Transverse colon (tissue), 4 donors: ENCODE results near the gene AMMECR1. TPM values are rescaled to one million over a fixed set of nuclear protein-coding genes. Genes with fewer than 3 reads are reported as not detected.

Experiments
- DNase-seq: peaks from one replicate; pipeline ENCODE4 v3.0.0-alpha.2; 2019
- H3K27ac ChIP-seq, 4 donors: fragments of 200-600 bp; sonication (generic); 2 replicates each; pipeline ENCODE4 v1.5.1; 2016 to 2018; ENCODE audit warnings: inconsistent platforms in 4 of 4
- H3K27me3 ChIP-seq: fragments of 200-600 bp; sonication (generic); 2 replicates; pipeline ENCODE4 v1.5.1; 2017; ENCODE audit warnings: inconsistent platforms
- H3K36me3 ChIP-seq, 4 donors: fragments of 200-600 bp; sonication (generic); 2 replicates each; pipeline ENCODE4 v1.5.1; 2017 to 2019; ENCODE audit warnings: inconsistent platforms in 4 of 4
- H3K4me1 ChIP-seq, 4 donors: fragments of 200-600 bp; sonication (generic); 2 replicates each; pipeline ENCODE4 v1.5.1; 2017 to 2020; ENCODE audit warnings: inconsistent platforms in 4 of 4
- H3K4me3 ChIP-seq, 4 donors: fragments of 200-600 bp; sonication (generic); 1 replicate in 1 of 4; 2 replicates in 3 of 4; pipeline versions ENCODE4 v1.5.1 to v1.6.1; 2017 to 2019; ENCODE audit warnings: inconsistent platforms in 4 of 4
- H3K9me3 ChIP-seq, 2 donors: fragments of 200-600 bp; sonication (generic); 2 replicates each; pipeline ENCODE4 v1.5.1; 2017 to 2019; ENCODE audit warnings: inconsistent platforms in 2 of 2
- EP300 ChIP-seq: sonication (generic); formaldehyde crosslinking; IDR thresholded peaks from one replicate; pipeline ENCODE4 v1.6.1; 2017; ENCODE audit warnings: antibody characterized with exemption, low read depth
- POLR2A ChIP-seq: fragments of 450-650 bp; IDR thresholded peaks from one replicate; pipeline ENCODE4 v1.6.1; 2016; ENCODE audit warnings: antibody characterized with exemption, mild to moderate bottlenecking, moderate library complexity
- POLR2AphosphoS5 ChIP-seq, 3 donors: sonication (generic); formaldehyde crosslinking; IDR thresholded peaks; one replicate each; pipeline ENCODE4 v1.6.1; 2016; ENCODE audit warnings: antibody characterized with exemption in 3 of 3
- WGBS, 2 donors: methylation state at CpG; one replicate each; pipeline ENCODE4 v1.1.5; 2018; ENCODE audit warnings: low coverage in 1 of 2; 5-methylcytosine and 5-hydroxymethylcytosine counted together
- in situ Hi-C, 4 donors: fragments of 200-750 bp; cut with MboI; loops; one replicate each; pipeline versions ENCODE4 v1.15.0 to v1.15.1; 2017; ENCODE audit warnings: low sequenced_read_pairs in 3 of 4, low pct_ligation_motif_present in 1 of 4, low pct_unique_long_range_greater_than_20kb in 1 of 4
- intact Hi-C: fragments of 100-400 bp; cut with DNase I; formaldehyde crosslinking; loops from one replicate; pipeline ENCODE4 v1.15.1; 2023; ENCODE audit warnings: low total_unique reads
- total RNA-seq, 4 donors: library from RNA; depleted of rRNA; stranded (reverse); fragments of >200 nt; gene quantifications; one replicate each; pipeline ENCODE4 v1.1.0, GENCODE V29; 2016
- TF ChIP-seq, protein P1 (sequence below), 5 experiments: fragments of 200-600 bp in 3 of 5; fragments of 450-650 bp in 2 of 5; sonication (generic) in 3 of 5; IDR thresholded peaks; 1 replicate in 2 of 5; 2 replicates in 3 of 5; pipeline ENCODE4 v1.5.1; 2016 to 2017; ENCODE audit warnings: antibody characterized with exemption in 5 of 5, inconsistent platforms in 3 of 5, mild to moderate bottlenecking in 2 of 5, moderate library complexity in 1 of 5

Gene AMMECR1
- total RNA-seq, 4 donors from 2014 or later: 2.6 to 15.3 (median 8.6) TPM

DNA sequence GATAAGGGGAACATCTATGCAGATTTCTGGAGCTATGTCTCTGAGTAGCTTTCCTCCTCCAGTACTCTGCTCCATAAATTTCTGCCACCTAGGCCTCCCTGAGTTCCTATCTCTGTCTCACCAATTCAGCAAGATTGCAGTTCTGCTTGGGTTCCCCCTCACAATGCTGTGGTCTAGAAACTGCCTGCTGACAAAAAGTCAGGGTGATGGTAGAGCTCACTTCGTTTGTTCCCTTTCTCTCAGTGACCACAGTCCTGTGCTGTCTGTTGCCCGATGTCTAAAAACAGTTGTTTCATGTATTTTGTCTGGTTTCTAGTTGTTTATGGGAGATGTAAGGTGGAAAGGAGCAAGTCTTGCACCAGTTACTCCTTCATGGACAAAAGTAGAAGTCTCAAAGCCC, 41.1 kb downstream of the AMMECR1 start:
- WGBS, 2 donors: 47% methylated on average over 2 of the region's 2 CpGs; no CpG with 5 or more reads in 1 of the 2 donors
- no peak for TF ChIP-seq EP300
- no peak for TF ChIP-seq POLR2AphosphoS5 (IDR thresholded peaks at IDR 0.05)
- TF ChIP-seq, protein P1, sequence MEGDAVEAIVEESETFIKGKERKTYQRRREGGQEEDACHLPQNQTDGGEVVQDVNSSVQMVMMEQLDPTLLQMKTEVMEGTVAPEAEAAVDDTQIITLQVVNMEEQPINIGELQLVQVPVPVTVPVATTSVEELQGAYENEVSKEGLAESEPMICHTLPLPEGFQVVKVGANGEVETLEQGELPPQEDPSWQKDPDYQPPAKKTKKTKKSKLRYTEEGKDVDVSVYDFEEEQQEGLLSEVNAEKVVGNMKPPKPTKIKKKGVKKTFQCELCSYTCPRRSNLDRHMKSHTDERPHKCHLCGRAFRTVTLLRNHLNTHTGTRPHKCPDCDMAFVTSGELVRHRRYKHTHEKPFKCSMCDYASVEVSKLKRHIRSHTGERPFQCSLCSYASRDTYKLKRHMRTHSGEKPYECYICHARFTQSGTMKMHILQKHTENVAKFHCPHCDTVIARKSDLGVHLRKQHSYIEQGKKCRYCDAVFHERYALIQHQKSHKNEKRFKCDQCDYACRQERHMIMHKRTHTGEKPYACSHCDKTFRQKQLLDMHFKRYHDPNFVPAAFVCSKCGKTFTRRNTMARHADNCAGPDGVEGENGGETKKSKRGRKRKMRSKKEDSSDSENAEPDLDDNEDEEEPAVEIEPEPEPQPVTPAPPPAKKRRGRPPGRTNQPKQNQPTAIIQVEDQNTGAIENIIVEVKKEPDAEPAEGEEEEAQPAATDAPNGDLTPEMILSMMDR (IDR thresholded peaks at IDR 0.05): no peak
- no peak for TF ChIP-seq POLR2A

DNA sequence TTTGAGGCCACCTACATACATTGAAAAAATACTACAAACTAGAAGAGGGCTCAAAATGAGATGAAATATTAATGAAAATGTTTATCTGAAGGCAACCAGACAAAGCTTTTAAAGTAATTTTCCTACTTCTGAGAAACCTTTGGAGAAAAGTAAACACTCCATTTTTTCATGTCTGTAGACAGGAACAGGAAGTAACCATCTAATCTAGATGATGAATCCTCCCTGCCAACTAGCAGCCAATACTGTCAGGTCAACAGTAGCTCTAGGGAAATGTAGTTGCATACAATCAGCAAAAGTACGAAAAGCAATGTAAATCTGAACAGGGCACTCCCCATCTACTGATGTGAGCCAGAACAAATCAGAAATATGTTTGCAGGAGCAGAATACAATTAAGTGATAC, 49.0 kb downstream of the AMMECR1 start:
- no peaks in the 10 kb centered on the region for H3K27me3 ChIP-seq
- H3K4me3 ChIP-seq: no peak overlapping the region
- DNase-seq: no peak
- no peaks in the 10 kb centered on the region for H3K9me3 ChIP-seq
- H3K36me3 ChIP-seq: no peaks in the 10 kb centered on the region
- no peaks in the 10 kb centered on the region for H3K4me1 ChIP-seq
- intact Hi-C loops: no loop called here
- no peak overlapping the region for H3K27ac ChIP-seq
- 43 to 67% methylated on average over 1 of the region's 1 CpG for WGBS, 2 donors
- TF ChIP-seq POLR2A (no peak), EP300 (no peak), POLR2AphosphoS5 (IDR thresholded peaks at IDR 0.05) (no peak)
- TF ChIP-seq, protein P1 (IDR thresholded peaks at IDR 0.05): no peak
- in situ Hi-C loops: no loop called here

More for the DNA sequence above, 41.1 kb downstream of the AMMECR1 start:
- in situ Hi-C loops (no loop called here), intact Hi-C loops (no loop called here)
- Histone ChIP-seq H3K27me3 (no peaks in the 10 kb centered on the region), H3K4me3 (no peak overlapping the region), H3K9me3 (no peaks in the 10 kb centered on the region), H3K36me3 (no peaks in the 10 kb centered on the region), H3K27ac (no peak overlapping the region), H3K4me1 (peaks cover 0 to 10% (median 0%) of the 10 kb centered on the region in 4 donors)
- no peak for DNase-seq

DNA sequence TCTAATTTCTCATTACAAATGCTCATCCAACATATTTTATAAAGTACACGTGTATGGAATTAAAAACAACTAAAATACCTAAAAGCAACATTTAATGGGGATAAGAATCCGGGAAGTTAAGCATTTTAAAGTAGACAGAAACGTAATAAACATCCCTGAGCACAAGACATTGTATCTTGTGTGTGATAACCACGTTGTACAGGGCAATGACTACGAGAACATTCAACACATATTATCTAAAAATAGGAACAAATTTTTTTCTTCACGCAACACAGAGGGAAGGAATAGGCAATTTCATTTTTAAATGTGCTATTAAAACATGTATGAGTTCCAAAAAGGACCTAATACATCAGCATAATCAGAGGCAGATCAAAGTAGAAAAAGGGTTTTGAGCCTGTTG, 49.5 kb downstream of the AMMECR1 start:
- DNase-seq: no peak
- TF ChIP-seq, protein P1 (IDR thresholded peaks at IDR 0.05): no peak
- TF ChIP-seq POLR2A: no peak
- TF ChIP-seq EP300: no peak
- TF ChIP-seq POLR2AphosphoS5 (IDR thresholded peaks at IDR 0.05): no peak
- intact Hi-C loops (no loop called here), in situ Hi-C loops (no loop called here)
- H3K27ac ChIP-seq: no peak overlapping the region
- H3K9me3 ChIP-seq: no peaks in the 10 kb centered on the region
- no peaks in the 10 kb centered on the region for H3K36me3 ChIP-seq
- no peak overlapping the region for H3K4me3 ChIP-seq
- H3K4me1 ChIP-seq: no peaks in the 10 kb centered on the region
- H3K27me3 ChIP-seq: no peaks in the 10 kb centered on the region
- 65 to 66% methylated on average over 4 to 6 of the region's 6 CpGs for WGBS, 2 donors

DNA sequence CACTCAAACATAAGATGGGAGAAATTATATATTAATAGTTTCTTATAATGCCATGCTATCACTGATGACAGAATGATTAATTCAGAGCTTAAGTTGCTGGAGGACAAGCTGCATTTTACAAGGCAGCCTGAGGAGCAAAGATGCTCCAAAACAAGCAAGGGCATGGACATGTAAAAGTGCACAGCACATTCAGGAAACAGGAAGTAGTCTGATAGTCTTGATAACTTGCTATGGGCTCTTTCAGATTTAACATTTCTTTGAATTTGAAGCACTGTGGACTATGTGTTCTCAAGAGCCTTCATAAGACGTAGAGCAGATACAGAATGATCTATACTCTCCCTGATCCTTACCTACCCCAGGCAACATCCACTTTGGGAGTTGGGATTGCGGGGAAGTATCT, 50.0 kb downstream of the AMMECR1 start:
- Histone ChIP-seq H3K36me3 (no peaks in the 10 kb centered on the region), H3K4me3 (no peak overlapping the region), H3K27me3 (no peaks in the 10 kb centered on the region), H3K4me1 (no peaks in the 10 kb centered on the region), H3K27ac (no peak overlapping the region), H3K9me3 (no peaks in the 10 kb centered on the region)
- intact Hi-C loops: no loop called here
- TF ChIP-seq POLR2AphosphoS5 (IDR thresholded peaks at IDR 0.05) (no peak), EP300 (no peak), POLR2A (no peak)
- TF ChIP-seq, protein P1 (IDR thresholded peaks at IDR 0.05): no peak
- in situ Hi-C loops: no loop called here
- 64% methylated on average over 2 of the region's 2 CpGs; no CpG with 5 or more reads in 1 of the 2 donors for WGBS, 2 donors
- no peak for DNase-seq
